HG02588 (cell line): ENCODE data around the gene CLTCL1.

Experiments
- ATAC-seq: cut with Tn5 transposase; IDR thresholded peaks from one replicate; pipeline ENCODE4 v1.9.1; 2021; ENCODE audit warnings: mild to moderate bottlenecking, moderate library complexity; ENCODE audit not compliant: unreplicated experiment

CLTCL1 gene

DNA sequence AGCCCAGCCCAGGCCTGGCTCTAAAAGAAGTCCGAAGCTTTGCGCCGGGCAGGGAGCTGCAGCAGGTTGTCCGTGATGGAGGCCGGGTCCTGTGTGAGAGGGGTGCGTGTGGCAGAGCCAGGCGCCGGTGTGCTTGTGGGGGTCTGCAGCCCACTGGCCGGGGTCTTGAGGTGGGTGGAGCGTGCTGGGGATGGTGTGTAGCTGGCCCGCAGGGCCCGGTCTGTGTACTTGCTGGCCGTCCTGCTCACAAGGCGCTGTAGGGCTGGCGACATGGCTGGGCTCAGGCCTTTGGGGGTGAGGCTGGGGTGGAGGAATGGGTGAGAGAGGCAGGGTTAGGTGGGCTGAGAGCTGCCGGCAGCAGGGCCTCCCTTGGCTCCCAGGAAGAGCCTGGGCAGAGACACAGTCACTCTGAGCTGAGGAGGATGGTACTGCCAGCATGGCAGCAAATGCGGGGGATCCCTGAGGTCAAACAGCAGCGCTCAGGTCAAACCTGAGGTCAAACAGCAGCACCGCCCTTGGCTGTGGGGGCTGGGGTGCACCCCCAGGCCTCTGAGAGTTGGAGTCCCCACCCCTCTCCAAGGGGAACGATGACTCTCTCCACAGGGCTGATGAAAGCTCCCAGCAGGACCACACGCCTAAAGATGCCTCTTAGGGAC, 157.2 kb downstream of the CLTCL1 start:
- ATAC-seq: no peak

DNA sequence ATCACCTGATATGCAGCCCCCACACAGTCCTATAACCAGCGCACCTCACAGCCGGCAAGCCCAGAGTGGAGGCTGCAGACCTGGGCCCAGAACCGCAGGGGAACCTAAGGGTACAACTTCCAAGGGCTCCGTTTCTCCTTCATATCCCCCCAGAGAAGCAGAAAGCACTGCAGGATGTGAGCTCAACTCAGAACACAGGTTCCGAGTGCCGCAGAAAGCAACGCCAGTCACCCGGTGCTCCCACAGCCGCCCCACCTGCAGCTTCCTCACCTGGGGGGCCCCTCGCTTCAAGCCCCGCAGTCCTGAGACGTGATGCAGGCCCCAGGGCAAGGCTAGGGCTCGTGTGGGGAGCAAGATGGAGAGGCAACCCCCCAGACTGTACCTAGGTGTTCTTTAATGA, 158.0 kb downstream of the CLTCL1 start:
- ATAC-seq: no peak

DNA sequence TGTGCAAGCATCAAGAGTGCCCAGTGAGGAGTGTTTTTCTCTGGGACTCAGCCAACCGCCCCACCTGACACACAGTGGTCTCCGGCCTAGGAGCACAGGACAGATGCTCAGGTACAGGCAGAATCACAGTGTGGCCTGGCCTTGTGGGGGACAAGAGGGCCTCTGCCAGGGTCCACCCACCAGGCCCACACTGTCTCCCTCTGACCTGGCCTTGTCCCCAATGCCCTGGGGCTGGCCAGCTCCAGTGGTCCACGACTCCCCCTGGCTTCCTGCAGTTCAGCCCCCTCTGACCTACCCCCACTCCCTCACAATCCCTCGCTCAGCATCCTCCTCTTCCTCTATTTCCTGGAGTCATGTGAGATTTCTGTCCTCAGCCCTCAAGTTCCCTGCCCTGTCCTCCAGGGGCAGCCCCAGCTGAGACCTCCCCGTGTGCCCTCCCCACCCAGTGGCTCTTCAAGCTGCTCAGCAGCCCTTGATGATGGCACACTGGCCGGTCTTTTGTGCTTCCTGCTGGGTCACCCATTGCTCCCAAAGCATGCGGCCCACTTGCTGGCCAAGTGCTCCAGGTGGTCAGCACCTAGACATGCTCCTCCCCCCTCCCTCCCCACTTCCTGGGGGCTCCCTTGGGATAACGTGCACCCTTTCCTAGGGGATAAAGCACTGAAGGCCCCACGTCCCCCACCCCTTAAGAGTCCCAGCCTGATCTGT, 158.7 kb downstream of the CLTCL1 start:
- ATAC-seq: no peak

DNA sequence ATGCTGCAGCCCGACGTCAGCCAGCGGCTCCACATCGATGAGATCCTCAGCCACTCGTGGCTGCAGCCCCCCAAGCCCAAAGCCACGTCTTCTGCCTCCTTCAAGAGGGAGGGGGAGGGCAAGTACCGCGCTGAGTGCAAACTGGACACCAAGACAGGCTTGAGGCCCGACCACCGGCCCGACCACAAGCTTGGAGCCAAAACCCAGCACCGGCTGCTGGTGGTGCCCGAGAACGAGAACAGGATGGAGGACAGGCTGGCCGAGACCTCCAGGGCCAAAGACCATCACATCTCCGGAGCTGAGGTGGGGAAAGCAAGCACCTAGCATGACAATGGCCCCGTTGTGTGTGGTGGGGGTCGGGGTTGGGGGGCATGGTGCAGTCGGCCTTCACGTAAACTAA, 159.4 kb downstream of the CLTCL1 start:
- no peak for ATAC-seq

DNA sequence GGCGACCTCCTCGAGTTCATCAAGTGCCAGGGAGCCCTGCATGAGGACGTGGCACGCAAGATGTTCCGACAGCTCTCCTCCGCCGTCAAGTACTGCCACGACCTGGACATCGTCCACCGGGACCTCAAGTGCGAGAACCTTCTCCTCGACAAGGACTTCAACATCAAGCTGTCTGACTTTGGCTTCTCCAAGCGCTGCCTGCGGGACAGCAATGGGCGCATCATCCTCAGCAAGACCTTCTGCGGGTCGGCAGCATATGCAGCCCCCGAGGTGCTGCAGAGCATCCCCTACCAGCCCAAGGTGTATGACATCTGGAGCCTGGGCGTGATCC, 159.9 kb downstream of the CLTCL1 start:
- ATAC-seq: no peak

DNA sequence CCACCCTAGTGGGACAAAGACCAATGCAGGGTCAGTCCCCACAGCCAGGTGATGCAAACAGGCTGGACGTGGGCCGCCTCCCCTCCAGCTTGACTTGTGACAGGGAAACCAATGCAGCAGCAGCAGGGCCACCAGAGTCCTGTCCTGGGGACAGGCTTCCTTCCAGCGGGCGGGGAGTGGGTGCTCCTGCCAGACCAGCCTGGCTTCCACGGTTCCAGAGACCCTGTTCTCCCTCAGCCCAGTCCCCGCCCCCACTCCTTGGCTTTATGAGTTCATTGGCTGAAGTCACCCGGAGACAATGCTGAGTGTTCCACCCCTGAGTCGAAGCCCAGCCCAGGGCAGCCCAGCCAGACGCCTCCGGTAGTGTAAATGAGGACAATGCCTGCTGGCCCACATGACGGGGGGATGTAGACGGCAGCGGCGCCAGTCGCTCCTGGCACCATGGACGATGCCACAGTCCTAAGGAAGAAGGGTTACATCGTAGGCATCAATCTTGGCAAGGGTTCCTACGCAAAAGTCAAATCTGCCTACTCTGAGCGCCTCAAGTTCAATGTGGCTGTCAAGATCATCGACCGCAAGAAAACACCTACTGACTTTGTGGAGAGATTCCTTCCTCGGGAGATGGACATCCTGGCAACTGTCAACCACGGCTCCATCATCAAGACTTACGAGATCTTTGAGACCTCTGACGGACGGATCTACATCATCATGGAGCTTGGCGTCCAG, 160.4 kb downstream of the CLTCL1 start, which contains the start of gene TSSK2:
Gene TSSK2, plus strand, starts transcription at position 350 of the 726 bp plus-strand sequence. Its CDS starts 92 bp downstream, at position 442.
- no peak for ATAC-seq

DNA sequence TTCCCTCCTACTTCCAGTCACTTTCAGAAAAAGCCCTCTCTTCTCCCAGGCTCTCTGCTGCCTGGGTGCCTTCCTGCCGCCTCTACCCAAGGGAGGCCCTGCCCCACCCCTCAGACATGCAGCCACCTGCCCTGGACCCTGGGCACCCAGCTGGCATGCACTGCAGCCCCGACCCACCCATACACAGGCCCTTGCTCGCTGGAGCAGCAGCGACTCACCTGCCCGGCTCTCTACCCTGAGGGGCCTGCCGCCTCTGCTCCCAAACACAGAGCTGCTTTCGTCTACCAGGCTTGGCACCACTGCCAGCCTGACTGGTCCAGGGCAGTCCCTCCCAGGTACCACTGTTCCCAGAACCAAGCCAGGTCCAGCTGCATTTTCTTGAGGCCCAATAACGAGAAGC, 161.6 kb downstream of the CLTCL1 start:
- no peak for ATAC-seq
